H7 (cell line): ENCODE measurements around the gene WNK3. TPM values are rescaled to one million over a fixed set of nuclear protein-coding genes. Genes with fewer than 3 reads are reported as not detected.
A peak's percentile ranks its signal among the peaks of the same experiment; 100 is the strongest.
"Not testable (repeated sequence)": the region's sequence is repeated elsewhere in the genome, so short reads cannot be mapped to it uniquely, and the experiment has no call there.

Source experiments
- DNase-seq: peaks from one replicate; pipeline ENCODE4 v3.0.0; 2012
- H3K27me3 ChIP-seq: 2 replicates; pipeline ENCODE4 v1.6.0; 2011; ENCODE audit warnings: mild to moderate bottlenecking, low read length; ENCODE audit not compliant: control insufficient read depth, insufficient read depth
- H3K36me3 ChIP-seq: replicated peaks from 2 replicates; pipeline ENCODE4 v1.5.1; 2011; ENCODE audit warnings: low read length; ENCODE audit not compliant: control insufficient read depth, insufficient read depth
- H3K4me3 ChIP-seq: 2 replicates; pipeline ENCODE4 v1.5.1; 2011; ENCODE audit warnings: low read depth, mild to moderate bottlenecking, control low read depth, low read length, moderate library complexity; ENCODE audit not compliant: insufficient read depth
- total RNA-seq: library from RNA; depleted of rRNA; stranded (reverse); fragments of >200 nt; shearing (Covaris generic); gene quantifications from 2 replicates; pipeline ENCODE4 v1.2.3, GENCODE V29; 2014; rRNA removed

Gene WNK3
- 13.0 and 16.5 TPM in 2 replicates for total RNA-seq

DNA sequence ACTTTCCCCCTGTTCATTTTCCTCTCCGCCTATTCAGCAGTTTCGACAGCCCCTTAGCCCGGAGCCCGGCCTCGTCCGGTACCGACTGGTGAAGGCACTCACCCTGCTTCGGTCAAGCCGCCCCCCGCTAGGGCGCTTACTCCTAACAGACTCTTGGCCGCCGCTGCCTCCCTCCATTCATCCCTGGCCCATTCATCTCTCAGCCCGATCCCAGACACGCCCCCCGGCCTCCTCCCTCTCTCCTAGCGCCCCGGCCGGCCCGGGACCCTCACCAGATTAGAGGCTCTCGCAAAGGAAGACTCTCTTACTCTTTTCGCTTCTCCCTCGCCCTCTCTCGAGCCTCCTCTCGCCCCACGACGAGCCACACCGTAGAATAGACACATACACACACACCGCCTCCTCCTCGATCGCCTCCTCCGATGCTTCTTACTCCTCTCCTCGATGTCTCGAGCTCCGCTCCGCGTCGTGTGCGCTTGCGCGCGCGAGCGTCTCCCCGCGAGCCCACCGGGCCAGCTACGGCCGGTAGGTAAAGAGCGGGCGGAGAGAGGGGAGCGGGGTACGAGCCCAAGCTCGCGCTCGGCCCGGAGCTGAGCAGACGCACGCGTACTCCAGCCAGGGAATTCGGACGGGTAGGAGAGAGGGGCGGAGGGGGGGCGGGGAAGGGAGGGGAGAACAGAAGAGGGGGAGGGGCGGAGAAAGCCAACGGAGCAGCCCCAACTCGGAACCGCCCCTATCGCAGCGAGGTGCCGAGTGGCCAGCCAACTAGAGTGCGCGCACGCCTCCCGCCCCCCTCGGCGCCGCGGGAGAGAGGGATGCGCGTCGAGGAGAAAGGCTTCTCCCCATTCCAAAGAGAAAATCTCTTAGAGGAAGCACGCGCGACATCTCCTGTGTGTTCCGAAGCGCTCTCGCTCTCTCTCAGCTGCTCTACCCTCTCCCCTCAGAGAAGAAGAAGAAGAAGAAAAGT, at the start of gene WNK3:
Gene WNK3 (minus strand): TSS at position 633 of the 964 bp plus-strand sequence.
- peak within 1 kb of the TSS; percentile 81 for H3K4me3 ChIP-seq
- no peaks in the 10 kb centered on the region for H3K27me3 ChIP-seq
- no peaks in the 10 kb centered on the region for H3K36me3 ChIP-seq
- peak; percentile 91 for DNase-seq

DNA sequence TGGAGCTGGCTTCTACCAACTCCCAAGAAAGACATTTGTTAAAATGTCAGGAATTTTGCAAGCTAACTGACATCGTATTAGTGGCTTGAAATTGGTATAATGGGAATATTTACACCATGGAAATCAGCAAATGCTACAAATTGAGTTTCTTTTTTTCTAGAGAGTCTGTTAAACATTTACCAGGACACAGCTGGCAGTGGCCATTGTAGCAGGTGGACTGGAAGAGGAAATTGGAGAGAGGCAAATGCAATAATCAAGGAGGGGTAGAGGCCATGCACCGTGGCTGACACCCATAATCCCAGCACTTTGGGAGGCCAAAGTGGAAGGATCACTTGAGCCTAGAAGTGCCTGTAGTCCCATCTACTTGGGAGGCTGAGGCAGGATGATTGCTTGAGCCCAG, 49.4 kb upstream of the WNK3 start:
- H3K36me3 ChIP-seq: no peaks in the 10 kb centered on the region
- no peak for DNase-seq
- no peaks in the 10 kb centered on the region for H3K27me3 ChIP-seq
- H3K4me3 ChIP-seq: no peak overlapping the region

DNA sequence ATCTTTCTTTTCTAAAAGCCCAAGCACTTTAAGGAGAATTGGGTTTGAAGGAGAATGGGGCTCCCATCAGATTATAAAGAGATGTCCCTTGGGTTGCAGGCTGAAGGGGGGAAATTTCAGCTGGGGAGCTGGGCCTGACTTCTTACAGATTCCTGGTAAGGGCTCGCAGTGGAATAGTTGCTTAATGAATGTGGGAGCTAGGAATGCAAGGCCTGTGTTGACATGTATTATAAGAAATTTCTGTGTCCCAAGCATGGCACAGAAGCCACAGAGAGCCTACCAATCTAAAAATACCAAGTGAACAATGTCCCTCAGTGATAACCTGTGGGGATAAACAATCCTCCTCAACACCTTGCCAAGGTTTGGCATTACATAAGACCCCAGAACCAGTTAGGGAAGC, 39.3 kb upstream of the WNK3 start:
- H3K27me3 ChIP-seq: no peaks in the 10 kb centered on the region
- no peak for DNase-seq
- H3K4me3 ChIP-seq: no peak overlapping the region
- H3K36me3 ChIP-seq: no peaks in the 10 kb centered on the region

DNA sequence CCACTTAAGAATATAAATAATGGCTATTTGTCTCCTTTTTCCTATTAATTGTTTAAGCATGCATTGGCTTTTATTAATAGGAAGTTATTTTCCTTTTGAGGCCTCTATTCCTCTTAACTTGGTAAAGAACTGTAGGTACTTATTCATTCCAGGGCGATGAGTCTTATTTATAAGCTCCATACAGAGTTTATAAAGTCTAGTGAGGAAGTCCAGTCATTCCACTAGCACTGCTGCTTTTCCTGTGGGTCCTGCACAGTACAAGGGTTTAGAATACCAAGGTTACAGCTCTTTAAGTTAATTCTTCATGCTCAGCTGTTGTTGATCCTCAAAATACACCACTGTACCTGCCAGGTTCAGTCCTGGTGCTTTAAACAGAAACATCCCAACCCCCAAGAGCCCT, 28.5 kb upstream of the WNK3 start:
- DNase-seq: no peak
- Histone ChIP-seq H3K36me3 (no peaks in the 10 kb centered on the region), H3K27me3 (no peaks in the 10 kb centered on the region), H3K4me3 (no peak overlapping the region)

DNA sequence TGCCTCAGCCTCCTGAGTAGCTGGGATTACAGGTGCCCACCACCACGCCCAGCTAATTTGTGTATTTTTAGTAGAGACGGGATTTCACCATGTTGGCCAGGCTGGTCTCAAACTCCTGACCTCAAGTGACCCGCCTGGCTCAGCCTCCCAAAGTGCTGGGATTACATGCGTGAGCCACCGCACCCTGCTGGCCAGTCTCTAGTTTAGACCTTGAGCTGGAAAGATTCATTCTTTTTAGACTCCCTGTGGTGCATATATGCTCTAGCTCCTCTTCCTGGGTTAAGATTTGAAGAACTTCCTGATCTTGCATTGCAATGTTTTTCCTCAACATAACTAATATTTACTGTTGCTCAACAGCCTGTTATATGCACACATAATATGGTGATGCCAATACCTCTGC, 26.8 kb upstream of the WNK3 start:
- not testable (repeated sequence) for DNase-seq, H3K36me3 ChIP-seq, H3K4me3 ChIP-seq, H3K27me3 ChIP-seq

DNA sequence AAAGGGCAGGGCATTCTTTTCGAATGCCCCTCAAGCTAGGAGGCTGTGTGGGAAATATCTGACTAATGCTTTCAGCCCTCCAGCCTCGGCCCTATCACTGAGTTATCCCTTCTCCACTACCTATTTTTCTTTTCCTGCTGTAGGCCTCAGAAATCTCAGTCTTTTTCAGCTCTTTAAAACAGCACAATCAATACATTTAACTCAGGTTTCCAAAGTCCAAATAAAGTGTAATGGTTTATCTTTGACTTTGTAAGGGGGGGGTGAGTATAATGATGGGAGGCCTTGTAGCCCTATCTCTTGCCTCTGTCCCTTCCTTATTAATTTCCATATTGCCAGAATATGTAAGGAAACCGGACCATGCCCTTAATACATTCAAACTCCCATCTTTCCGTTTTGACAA, 1.6 kb upstream of the WNK3 start:
- peak overlapping the region; percentile 45 for H3K4me3 ChIP-seq
- no peak for DNase-seq
- no peaks in the 10 kb centered on the region for H3K27me3 ChIP-seq
- no peaks in the 10 kb centered on the region for H3K36me3 ChIP-seq

DNA sequence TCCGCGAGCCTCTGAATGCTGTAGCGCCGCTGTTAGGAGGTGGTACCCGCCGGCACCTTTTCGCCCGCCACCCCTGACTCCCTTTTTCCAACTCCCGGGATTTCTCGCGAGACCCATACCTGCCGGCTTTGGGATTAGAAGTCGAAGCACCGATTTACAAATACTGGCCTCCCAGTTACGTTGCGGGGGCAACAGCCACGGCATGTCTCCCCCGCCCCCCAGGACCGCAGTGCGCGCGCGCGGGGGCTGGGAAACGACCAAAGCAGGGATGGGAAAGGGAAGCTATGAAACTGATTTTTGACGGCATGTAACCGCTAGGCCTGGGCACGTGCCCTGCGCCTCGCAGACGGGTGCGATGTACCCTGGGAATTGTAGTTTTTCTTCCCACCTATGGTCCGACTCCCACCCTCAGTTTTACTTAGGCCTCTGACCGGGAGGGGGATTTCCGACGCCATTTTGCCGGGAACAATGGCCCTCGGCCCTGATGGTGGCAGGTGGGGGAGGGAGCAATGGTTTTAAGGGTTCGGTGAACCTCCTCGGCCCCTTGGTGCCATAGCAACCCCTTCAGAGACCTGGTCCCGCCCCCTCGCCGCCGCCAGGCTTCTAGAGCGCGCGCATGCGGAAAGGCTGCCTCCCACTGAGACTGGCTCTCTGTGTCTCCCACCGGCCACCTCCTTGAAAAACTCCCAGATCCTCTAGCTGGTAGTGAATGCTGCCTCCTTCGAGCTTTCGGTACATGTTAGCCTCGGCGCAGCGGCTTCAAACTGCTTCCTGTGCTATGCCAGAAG, 772 bp upstream of the WNK3 start:
- peak; percentile 83 for DNase-seq
- Histone ChIP-seq H3K36me3 (no peaks in the 10 kb centered on the region), H3K27me3 (no peaks in the 10 kb centered on the region), H3K4me3 (peak overlapping the region; percentile 45)

DNA sequence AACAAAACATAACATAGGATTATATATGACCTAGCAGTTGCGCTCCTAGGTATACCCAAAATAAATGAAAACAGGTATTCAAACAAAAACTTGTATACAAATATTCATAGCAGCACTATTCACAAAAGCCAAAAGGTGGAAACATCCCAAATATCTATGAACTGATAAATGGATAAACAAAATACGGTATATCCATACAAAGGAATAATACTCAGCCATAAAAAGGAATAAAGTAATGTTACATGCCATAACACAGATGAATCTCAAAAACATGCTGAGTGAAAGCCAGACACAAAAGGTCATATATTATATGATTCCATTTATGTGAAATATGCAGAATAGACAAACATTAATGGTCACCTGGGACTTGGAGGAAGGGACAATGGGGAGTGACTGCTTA, 5.2 kb downstream of the WNK3 start:
- Histone ChIP-seq H3K4me3 (no peak overlapping the region), H3K27me3 (no peaks in the 10 kb centered on the region), H3K36me3 (no peaks in the 10 kb centered on the region)
- DNase-seq: no peak

DNA sequence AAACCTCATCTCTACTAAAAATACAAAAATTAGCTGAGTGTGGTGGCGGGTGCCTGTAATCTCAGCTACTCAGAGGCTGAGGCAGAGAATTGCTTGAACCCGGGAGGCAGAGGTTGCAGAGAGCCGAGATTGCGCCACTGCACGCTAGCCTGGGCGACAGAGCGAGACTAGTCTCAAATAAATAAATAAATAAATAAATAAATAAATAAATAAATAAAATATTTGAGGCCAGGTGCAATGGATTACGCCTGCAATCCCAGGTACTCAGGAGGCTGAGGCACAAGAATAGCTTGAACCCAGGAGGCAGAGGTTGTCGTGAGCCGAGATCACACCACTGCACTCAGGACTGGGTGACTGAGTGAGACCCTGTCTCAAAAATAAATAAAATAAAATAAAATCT, 20.5 kb downstream of the WNK3 start:
- not testable (repeated sequence) for DNase-seq

DNA sequence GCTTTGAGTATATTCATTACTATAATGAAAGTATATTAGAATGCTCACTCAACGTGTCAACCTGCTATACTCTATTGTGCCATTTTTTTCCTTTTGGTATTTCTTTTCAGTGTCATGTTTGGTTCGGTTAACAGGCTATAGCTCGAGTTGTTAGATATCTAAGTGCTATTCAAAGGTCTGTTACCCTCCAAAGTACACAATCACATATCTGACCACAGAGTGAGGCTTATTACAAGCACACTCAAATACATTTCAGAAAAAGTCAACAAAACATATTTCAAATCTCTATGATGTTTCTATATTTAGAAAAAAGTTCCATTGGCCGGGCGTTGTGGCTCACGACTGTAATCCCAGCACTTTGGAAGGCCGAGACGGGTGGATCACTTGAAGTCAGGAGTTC, 32.8 kb downstream of the WNK3 start:
- DNase-seq: no peak
- H3K4me3 ChIP-seq: no peak overlapping the region
- no peaks in the 10 kb centered on the region for H3K27me3 ChIP-seq
- no peaks in the 10 kb centered on the region for H3K36me3 ChIP-seq

More for the DNA sequence above, 20.5 kb downstream of the WNK3 start:
- not testable (repeated sequence) for H3K4me3 ChIP-seq, H3K36me3 ChIP-seq, H3K27me3 ChIP-seq

DNA sequence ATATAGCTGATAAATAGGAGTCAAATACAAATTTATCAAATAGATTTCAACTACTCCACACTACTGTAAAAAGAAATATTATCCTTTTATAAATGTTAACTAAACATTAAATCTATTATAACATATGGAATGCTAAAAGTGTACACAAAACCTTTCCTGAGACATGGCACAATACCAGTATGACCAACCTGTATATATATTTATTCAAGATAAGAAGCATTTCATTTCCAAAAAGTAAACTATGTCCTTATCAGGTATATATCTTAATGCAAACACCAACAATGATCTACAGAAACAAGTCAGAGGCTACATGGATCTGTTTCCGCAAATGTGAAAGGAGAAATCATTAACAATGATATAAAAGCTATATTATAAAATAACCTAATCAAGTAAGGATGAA, 37.8 kb downstream of the WNK3 start:
- H3K27me3 ChIP-seq: no peaks in the 10 kb centered on the region
- DNase-seq: no peak
- no peak overlapping the region for H3K4me3 ChIP-seq
- no peaks in the 10 kb centered on the region for H3K36me3 ChIP-seq

DNA sequence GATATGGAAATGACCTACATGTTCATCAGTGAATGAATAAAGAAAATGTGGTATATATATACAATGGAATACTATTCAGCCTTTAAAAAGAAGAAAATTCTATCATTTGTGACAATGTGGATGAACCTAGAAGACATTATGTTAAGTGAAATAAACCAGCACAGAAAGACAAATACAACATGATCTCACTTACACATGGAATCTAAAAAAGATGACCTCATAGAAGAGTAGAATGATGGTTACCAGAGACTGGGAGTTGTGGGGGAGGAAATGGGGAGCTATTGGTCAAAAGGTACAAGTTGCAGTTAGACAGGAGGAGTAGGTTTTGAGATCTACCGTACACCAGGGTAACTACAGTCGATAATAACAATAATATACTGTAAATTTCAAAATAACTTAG, 51.5 kb downstream of the WNK3 start:
- H3K27me3 ChIP-seq: no peaks in the 10 kb centered on the region
- no peak for DNase-seq
- no peak overlapping the region for H3K4me3 ChIP-seq
- H3K36me3 ChIP-seq: no peaks in the 10 kb centered on the region; the same call in 1 of the 2 replicates

DNA sequence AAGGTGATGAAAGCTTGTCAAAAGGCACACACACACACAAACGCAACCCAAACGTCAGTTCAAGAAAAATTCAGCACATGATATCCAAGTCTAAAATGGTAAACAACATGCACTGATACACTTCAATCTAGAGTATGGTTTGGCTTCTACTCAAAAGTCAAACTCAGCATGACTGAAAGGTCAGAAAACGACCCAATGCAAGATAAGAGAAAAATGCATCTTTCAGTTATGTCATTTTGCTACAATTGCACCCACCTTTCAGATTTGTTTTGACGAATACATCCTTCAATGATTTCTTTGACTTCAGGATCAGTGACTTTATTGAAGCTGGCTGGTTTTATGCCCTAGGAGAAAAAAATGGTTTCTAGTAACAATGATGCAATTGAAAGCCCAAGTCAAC, 56.3 kb downstream of the WNK3 start:
- Histone ChIP-seq H3K27me3 (no peaks in the 10 kb centered on the region), H3K4me3 (no peak overlapping the region), H3K36me3 (no peaks in the 10 kb centered on the region; the same call in 1 of the 2 replicates)
- no peak for DNase-seq

DNA sequence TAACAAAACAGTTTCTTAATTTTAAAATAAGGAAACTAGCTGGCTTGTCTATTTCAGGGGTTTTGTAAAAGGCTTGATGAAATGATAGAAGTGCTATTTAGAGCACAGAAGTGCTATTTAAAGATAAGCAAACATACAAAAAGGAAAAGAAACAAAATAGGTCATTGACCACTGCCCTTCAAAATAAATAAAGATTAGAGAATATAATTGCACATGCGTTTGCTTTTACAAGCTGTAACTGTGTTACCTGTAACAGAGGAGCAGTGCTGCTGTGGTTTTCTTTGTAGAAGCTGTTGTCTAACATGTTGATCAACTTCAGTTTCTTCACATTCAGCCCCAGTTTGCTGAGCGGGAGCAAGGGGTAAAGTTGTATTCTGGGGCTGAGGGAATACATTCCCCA, 63.5 kb downstream of the WNK3 start:
- no peak for DNase-seq
- H3K4me3 ChIP-seq: no peak overlapping the region
- H3K27me3 ChIP-seq: no peaks in the 10 kb centered on the region
- H3K36me3 ChIP-seq: no peaks in the 10 kb centered on the region; the same call in none of the 2 replicates

DNA sequence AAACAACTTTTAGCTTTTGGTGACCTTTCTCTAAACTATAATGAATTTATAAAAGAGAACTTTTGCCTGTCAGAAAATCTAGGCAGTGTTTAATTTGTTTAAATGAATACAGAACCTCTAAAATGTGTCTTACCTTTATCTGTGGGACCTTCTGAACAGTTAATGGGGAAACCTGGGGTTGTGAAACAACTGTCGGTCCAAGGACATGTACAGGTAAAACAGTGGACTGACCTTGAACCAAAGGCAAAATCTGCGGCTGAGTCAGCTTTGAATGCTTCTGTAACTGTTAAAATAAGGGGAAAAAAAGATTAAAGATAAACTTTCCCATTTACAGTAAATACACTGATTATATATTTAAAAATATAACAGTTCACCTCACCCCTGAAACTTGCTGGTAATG, 65.1 kb downstream of the WNK3 start:
- Histone ChIP-seq H3K27me3 (no peaks in the 10 kb centered on the region), H3K4me3 (no peak overlapping the region), H3K36me3 (no peaks in the 10 kb centered on the region; the same call in none of the 2 replicates)
- DNase-seq: no peak
